ENCODE results near the gene MAP6D1. TPM values are rescaled to one million over a fixed set of nuclear protein-coding genes. Genes with fewer than 3 reads are reported as not detected.

MAP6D1 gene
- total RNA-seq, 6 experiments from 2014 or later = 0.22 to 0.61 (median 0.37) TPM

GRCh38 chr3:183815563-183815940, 9.8 kb downstream of the MAP6D1 start:
- Histone ChIP-seq H3K27ac (no peak overlapping the region), H3K27me3 (no peaks in the 10 kb centered on the region), H3K4me3 (no peak overlapping the region), H3K4me1 (no peaks in the 10 kb centered on the region), H3K9me3 (no peaks in the 10 kb centered on the region), H3K36me3 (peaks cover 0 to 7% (median 0%) of the 10 kb centered on the region in 4 donors)
- no peak for DNase-seq
- WGBS (ENCODE audit: insufficient coverage, low coverage, low lambda C conversion rate, missing lambda C conversion rate) = 85% methylated on average over 8 of the region's 9 CpGs
- no peak for ATAC-seq
- intact Hi-C loops (cut with DNase I) = no loop called here
- TF ChIP-seq POLR2A (IDR thresholded peaks at IDR 0.05) (no peak), CTCF (IDR thresholded peaks at IDR 0.05) (no peak)

- no peaks in the 10 kb centered on the region for H3K27me3 ChIP-seq
- WGBS (ENCODE audit: insufficient coverage, low coverage, low lambda C conversion rate, missing lambda C conversion rate) = 94% methylated on average over 1 of the region's 1 CpG
- DNase-seq = no peak
- TF ChIP-seq POLR2A (IDR thresholded peaks at IDR 0.05) (no peak), CTCF (IDR thresholded peaks at IDR 0.05) (no peak)
- H3K4me1 ChIP-seq = no peaks in the 10 kb centered on the region
- ATAC-seq = no peak
- no peak overlapping the region for H3K27ac ChIP-seq
- no peak overlapping the region for H3K4me3 ChIP-seq
- intact Hi-C loops (cut with DNase I) = no loop called here
- peaks cover 0 to 11% (median 1%) of the 10 kb centered on the region in 4 donors for H3K36me3 ChIP-seq
- H3K9me3 ChIP-seq = no peaks in the 10 kb centered on the region
These were observed 11.1 kb downstream of the MAP6D1 start for GRCh38 chr3:183814240-183814639.

- intact Hi-C loops (cut with DNase I) = no loop called here
- H3K27ac ChIP-seq = no peak overlapping the region
- DNase-seq = no peak
- H3K4me1 ChIP-seq = no peaks in the 10 kb centered on the region
- H3K9me3 ChIP-seq = no peaks in the 10 kb centered on the region
- 91% methylated on average over 6 of the region's 8 CpGs for WGBS (ENCODE audit: insufficient coverage, low coverage, low lambda C conversion rate, missing lambda C conversion rate)
- H3K36me3 ChIP-seq = peaks cover 0 to 16% (median 1%) of the 10 kb centered on the region in 4 donors
- TF ChIP-seq CTCF (IDR thresholded peaks at IDR 0.05) (no peak), POLR2A (IDR thresholded peaks at IDR 0.05) (no peak)
- no peak overlapping the region for H3K4me3 ChIP-seq
- ATAC-seq = no peak
- H3K27me3 ChIP-seq = no peaks in the 10 kb centered on the region
These were observed 12.5 kb downstream of the MAP6D1 start for GRCh38 chr3:183812761-183813445.

GRCh38 chr3:183811638-183812037, 13.7 kb downstream of the MAP6D1 start:
- intact Hi-C loops (cut with DNase I) = no loop called here
- Histone ChIP-seq H3K27me3 (no peaks in the 10 kb centered on the region), H3K9me3 (no peaks in the 10 kb centered on the region), H3K4me1 (no peaks in the 10 kb centered on the region), H3K27ac (no peak overlapping the region), H3K36me3 (peaks cover 0 to 25% (median 3%) of the 10 kb centered on the region in 4 donors), H3K4me3 (no peak overlapping the region)
- DNase-seq = no peak
- ATAC-seq = no peak
- WGBS (ENCODE audit: insufficient coverage, low coverage, low lambda C conversion rate, missing lambda C conversion rate) = 84% methylated on average over 3 of the region's 11 CpGs
- TF ChIP-seq CTCF (IDR thresholded peaks at IDR 0.05) = no peak
- no peak for TF ChIP-seq POLR2A (IDR thresholded peaks at IDR 0.05)

Data from right lobe of liver (tissue), 6 donors.